Loucy (cell line): ENCODE measurements around the gene CACTIN.

Source experiments
- CTCF ChIP-seq: fragments of 200-600 bp; sonication (generic); conservative IDR thresholded peaks from 2 replicates; pipeline ENCODE4 v1.5.1; 2014; ENCODE audit warnings: mild to moderate bottlenecking, antibody characterized with exemption, low read length
- EZH2phosphoT487 ChIP-seq: fragments of 200-600 bp; IDR thresholded peaks from 2 replicates; pipeline ENCODE4 v1.6.1; 2018; ENCODE audit warnings: antibody characterized with exemption, mild to moderate bottlenecking, moderate library complexity, borderline replicate concordance

- TF ChIP-seq CTCF: no peak
- no peak for TF ChIP-seq EZH2phosphoT487
These were observed 8.0 kb upstream of the CACTIN start for GRCh38 chr19:3634496-3635045.
